ENCODE results near the gene PDZD2.

PDZD2 gene

GRCh38 chr5:32018476-32019436 is 379.8 kb downstream of the PDZD2 start:
- no peak for TF ChIP-seq CTCF (IDR thresholded peaks at IDR 0.05; ENCODE audit: control extremely low read depth, extremely low read depth, low read depth, missing control alignments)
- CTCF ChIA-PET, result interaction anchor here (0.9 to 1.9 kb wide), 3 partner anchors 10 to 28 kb away, joined by 3 to 6 read pairs (median 4); no protein-coding TSS in a partner anchor
- POLR2A ChIA-PET, result no interaction called here
- no peak for DNase-seq (ENCODE audit: extremely low spot score)

GRCh38 chr5:32020271-32020670 is 381.3 kb downstream of the PDZD2 start:
- POLR2A ChIA-PET, result no interaction called here
- CTCF ChIA-PET, result no interaction called here
- no peak for TF ChIP-seq CTCF (IDR thresholded peaks at IDR 0.05; ENCODE audit: control extremely low read depth, extremely low read depth, low read depth, missing control alignments)
- peak; percentile 35 for DNase-seq (ENCODE audit: extremely low spot score)

- ChIA-PET POLR2A (no interaction called here), CTCF (no interaction called here)
- no peak for TF ChIP-seq CTCF (IDR thresholded peaks at IDR 0.05; ENCODE audit: control extremely low read depth, extremely low read depth, low read depth, missing control alignments)
- DNase-seq (ENCODE audit: extremely low spot score), result no peak
These were observed 382.0 kb downstream of the PDZD2 start for GRCh38 chr5:32020946-32021345.

- no peak for DNase-seq (ENCODE audit: extremely low spot score)
- ChIA-PET CTCF (no interaction called here), POLR2A (no interaction called here)
- no peak for TF ChIP-seq CTCF (IDR thresholded peaks at IDR 0.05; ENCODE audit: control extremely low read depth, extremely low read depth, low read depth, missing control alignments)
These were observed 382.8 kb downstream of the PDZD2 start for GRCh38 chr5:32021771-32022170.

- ChIA-PET CTCF (no interaction called here), POLR2A (no interaction called here)
- no peak for TF ChIP-seq CTCF (IDR thresholded peaks at IDR 0.05; ENCODE audit: control extremely low read depth, extremely low read depth, low read depth, missing control alignments)
- DNase-seq (ENCODE audit: extremely low spot score), result no peak
These were observed 383.7 kb downstream of the PDZD2 start for GRCh38 chr5:32022638-32023037.

- TF ChIP-seq CTCF (IDR thresholded peaks at IDR 0.05; ENCODE audit: control extremely low read depth, extremely low read depth, low read depth, missing control alignments), result no peak
- ChIA-PET CTCF (no interaction called here), POLR2A (no interaction called here)
- DNase-seq (ENCODE audit: extremely low spot score), result no peak
These were observed 384.9 kb downstream of the PDZD2 start for GRCh38 chr5:32023816-32024215.

Data from GM10248 (cell line).